PC-3 (cell line): ENCODE measurements around the gene TRIM37. TPM values are rescaled to one million over a fixed set of nuclear protein-coding genes. Genes with fewer than 3 reads are reported as not detected.
A peak's percentile ranks its signal among the peaks of the same experiment; 100 is the strongest.

Experiments used
- ATAC-seq: fragments of 200-7000 bp; cut with Tn5 transposase; 2 replicates; pipeline ENCODE4 v1.9.1; 2020; ENCODE audit warnings: mild to moderate bottlenecking, moderate library complexity
- BruUV-seq: library from RNA; stranded (reverse); fragments of 400-500 nt; replicated peaks from 2 replicates; lab custom pipeline; 2021; lab: Mats Ljungman, UMichigan
- CTCF ChIA-PET: fragments of 300-600 bp; sonication (Branson Sonifier 250); formaldehyde crosslinking; loops from one replicate; lab custom pipeline; 2022; ENCODE audit warnings: antibody characterized with exemption; lab: Charles Lee
- POLR2A ChIA-PET: fragments of 300-600 bp; sonication (Branson Sonifier 250); formaldehyde crosslinking; loops from one replicate; lab custom pipeline; 2022; ENCODE audit warnings: antibody characterized with exemption; ENCODE audit not compliant: unreplicated experiment; lab: Charles Lee
- DNase-seq: peaks from one replicate; pipeline ENCODE4 v3.0.0-alpha.2; 2015
- H2AFZ ChIP-seq: fragments of 300-600 bp; sonication (generic); 2 replicates; pipeline ENCODE4 v1.6.0; 2016; ENCODE audit warnings: antibody characterized with exemption, low read length
- H3F3A ChIP-seq: fragments of 300-600 bp; sonication (generic); one replicate; pipeline ENCODE4 v1.6.0; 2017; ENCODE audit warnings: antibody characterized with exemption, low read length, control low read depth, mild to moderate bottlenecking; ENCODE audit not compliant: unreplicated experiment
- H3K27ac ChIP-seq: fragments of 300-600 bp; sonication (generic); 2 replicates; pipeline ENCODE4 v1.5.1; 2016; ENCODE audit warnings: mild to moderate bottlenecking, low read length
- H3K27me3 ChIP-seq: fragments of 300-600 bp; sonication (generic); 2 replicates; pipeline ENCODE4 v1.6.1; 2016; ENCODE audit warnings: low read length, mixed read lengths
- H3K36me3 ChIP-seq: fragments of 300-600 bp; sonication (generic); 2 replicates; pipeline ENCODE4 v1.6.1; 2016; ENCODE audit warnings: low read depth, mixed run types, low read length, mixed read lengths
- H3K4me1 ChIP-seq: fragments of 300-600 bp; sonication (generic); 2 replicates; pipeline ENCODE4 v1.5.1; 2016; ENCODE audit warnings: low read length; ENCODE audit not compliant: insufficient read depth
- H3K4me2 ChIP-seq: fragments of 300-600 bp; sonication (generic); 2 replicates; pipeline ENCODE4 v1.6.0; 2016; ENCODE audit warnings: low read length
- H3K4me3 ChIP-seq: fragments of 300-600 bp; sonication (generic); 2 replicates; pipeline ENCODE4 v1.5.1; 2016; ENCODE audit warnings: mild to moderate bottlenecking, low read length, mixed read lengths
- H3K79me2 ChIP-seq: fragments of 300-600 bp; sonication (generic); 2 replicates; pipeline ENCODE4 v1.6.1; 2017; ENCODE audit warnings: low read length, mixed read lengths
- H3K9ac ChIP-seq: fragments of 300-600 bp; sonication (generic); 2 replicates; pipeline ENCODE4 v1.6.0; 2016; ENCODE audit warnings: mild to moderate bottlenecking, low read length
- H3K9me2 ChIP-seq: fragments of 300-600 bp; sonication (generic); replicated peaks from 2 replicates; pipeline ENCODE4 v1.6.1; 2016; ENCODE audit warnings: mixed run types, low read length, mixed read lengths
- H3K9me3 ChIP-seq: fragments of 300-600 bp; sonication (generic); 2 replicates; pipeline ENCODE4 v1.6.1; 2016; ENCODE audit warnings: low read length, mixed read lengths
- H4K20me1 ChIP-seq: fragments of 300-600 bp; sonication (generic); 2 replicates; pipeline ENCODE4 v1.6.1; 2016; ENCODE audit warnings: low read length, mixed read lengths
- CTCF ChIP-seq: fragments of 300-600 bp; sonication (generic); conservative IDR thresholded peaks from 2 replicates; pipeline ENCODE4 v1.5.1; 2017; ENCODE audit warnings: antibody characterized with exemption, low read depth, mild to moderate bottlenecking, low read length
- EZH2 ChIP-seq: fragments of 300-600 bp; sonication (generic); IDR thresholded peaks from one replicate; pipeline ENCODE4 v1.6.1; 2017; ENCODE audit warnings: antibody characterized with exemption, mild to moderate bottlenecking, low read length; ENCODE audit not compliant: unreplicated experiment
- EZH2phosphoT487 ChIP-seq: fragments of 300-600 bp; sonication (generic); IDR thresholded peaks from 2 replicates; pipeline ENCODE4 v1.6.1; 2018; ENCODE audit warnings: mild to moderate bottlenecking, antibody characterized with exemption, low read length, borderline replicate concordance
- intact Hi-C: fragments of 100-400 bp; cut with micrococcal nuclease; formaldehyde crosslinking; loops from 2 replicates; pipeline ENCODE4 v1.9.0; 2023
- microRNA-seq: library from miRNA; unstranded; fragments of <30 nt; microRNA quantifications from one replicate; pipeline ENCODE4 v1.1.0, GENCODE V29; 2020; ENCODE audit not compliant: unreplicated experiment
- total RNA-seq: library from RNA; depleted of rRNA; stranded (reverse); fragments of >200 nt; gene quantifications from 2 replicates; pipeline ENCODE4 v1.2.3, GENCODE V29; 2014; rRNA removed

The TRIM37 gene
- total RNA-seq, 1 experiment from 2014 or later: 35.1 TPM

DNA sequence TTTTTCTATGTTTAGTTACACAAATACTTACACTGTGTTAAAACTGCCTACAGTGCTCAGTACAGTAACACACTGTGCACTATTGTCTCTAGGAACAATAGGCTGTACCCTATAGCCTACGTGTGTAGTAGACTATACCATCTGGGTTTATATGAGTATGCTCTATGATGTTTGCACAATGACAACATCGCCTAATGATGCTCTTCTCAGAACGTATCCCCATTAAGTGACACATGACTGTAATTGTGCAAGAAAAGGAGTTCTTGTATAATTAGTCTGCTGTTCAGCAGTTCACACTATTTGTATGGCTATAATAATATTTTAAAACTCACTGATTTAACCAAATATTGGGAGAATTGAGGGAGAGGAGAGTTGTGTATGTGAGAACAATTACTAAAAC lies 173.7 kb downstream of the TRIM37 start:
- CTCF ChIA-PET: no interaction called here
- Histone ChIP-seq H3K9me3 (no peaks in the 10 kb centered on the region), H4K20me1 (no peaks in the 10 kb centered on the region), H3K9me2 (no peaks in the 10 kb centered on the region), H3K4me2 (no peak overlapping the region), H3K27ac (no peak overlapping the region), H3K79me2 (no peaks in the 10 kb centered on the region), H3K36me3 (no peaks in the 10 kb centered on the region), H3K4me1 (no peaks in the 10 kb centered on the region), H2AFZ (no peak overlapping the region), H3K4me3 (no peak overlapping the region), H3K9ac (no peak overlapping the region), H3K27me3 (peaks cover 11% of the 10 kb centered on the region; the same call in 1 of the 2 replicates), H3F3A (no peaks in the 10 kb centered on the region)
- ATAC-seq (peak; percentile 43), DNase-seq (peak; percentile 9)
- POLR2A ChIA-PET: no interaction called here
- intact Hi-C loops: no loop called here
- no TSS peak for BruUV-seq
- TF ChIP-seq EZH2: no peak
- no peak for TF ChIP-seq EZH2phosphoT487
- TF ChIP-seq CTCF: no peak

Small RNA genes lying within 50 kb of the gene (microRNA-seq; reads per million reads assigned to microRNA genes)
- gene MIR301A (2,542 reads per million, percentile 88 among the genes with 10 or more reads in this experiment), gene MIR454 (2,967 reads per million, percentile 89 among the genes with 10 or more reads in this experiment)

Other genes starting within 250 kb of the TRIM37 start
- 143 and 155 TPM in 2 replicates for gene SKA2, start 48.3 kb upstream of the TRIM37 start, total RNA-seq
- gene PRR11, start 48.9 kb upstream of the TRIM37 start, total RNA-seq: 77.2 and 78.9 TPM in 2 replicates
- 28.5 and 31.8 TPM in 2 replicates for gene SMG8, start 103.2 kb upstream of the TRIM37 start, total RNA-seq
- gene GDPD1, start 113.6 kb upstream of the TRIM37 start, total RNA-seq: 1.2 and 1.5 TPM in 2 replicates
- 0.47 and 1.1 TPM in 2 replicates for gene YPEL2, start 224.8 kb upstream of the TRIM37 start, total RNA-seq